GM18508 (cell line): Measurements from ENCODE around the gene METTL21A.

Experiments used
- ATAC-seq: cut with Tn5 transposase; IDR thresholded peaks from one replicate; pipeline ENCODE4 v1.9.1; 2021; ENCODE audit warnings: moderate number of reproducible peaks; ENCODE audit not compliant: insufficient read depth, unreplicated experiment

METTL21A gene

GRCh38 chr2:207565736-207566500 lies 59.3 kb downstream of the METTL21A start:
- ATAC-seq, result no peak
